GF-D8 (cell line): ENCODE data around the gene IFNGR1.

Experiments used
- DNase-seq: peaks from one replicate; lab custom pipeline; 2025; lab: John Stamatoyannopoulos, UW

Gene IFNGR1

GRCh38 chr6:137175868-137176245 lies 43.3 kb downstream of the IFNGR1 start:
- no peak for DNase-seq

- DNase-seq: no peak
Observed at GRCh38 chr6:137175157-137175867, 43.9 kb downstream of the IFNGR1 start.

DNA sequence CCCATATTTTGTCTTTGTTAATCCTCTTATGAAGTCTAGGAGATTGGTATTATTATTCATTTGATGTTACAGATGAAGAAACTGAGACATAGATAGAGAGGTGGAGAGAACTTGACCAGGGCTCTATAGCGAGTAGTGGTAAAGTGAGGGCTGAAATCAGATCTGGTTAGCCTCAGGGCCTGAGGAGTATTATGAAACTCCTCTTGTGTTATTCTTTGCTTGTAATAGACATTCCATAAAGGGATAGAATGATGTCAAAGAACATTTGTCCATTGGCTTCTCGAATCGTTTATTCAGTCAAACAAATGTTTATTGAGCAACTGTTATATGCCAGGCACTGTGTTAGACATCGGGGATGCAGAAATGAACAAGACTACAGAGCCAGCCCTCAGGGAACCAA lies 45.7 kb downstream of the IFNGR1 start, which contains the start of gene IL22RA2:
IL22RA2 (minus strand) TSS at position 144 of the 400 bp plus-strand sequence. CDS start 11,895 bp downstream, outside the sequence.
- no peak for DNase-seq

- DNase-seq: no peak
Observed at GRCh38 chr6:137172734-137173431, 46.3 kb downstream of the IFNGR1 start.

- DNase-seq: no peak
Observed at GRCh38 chr6:137171824-137172733, 47.1 kb downstream of the IFNGR1 start.

- DNase-seq: no peak
Observed at GRCh38 chr6:137171053-137171374, 48.2 kb downstream of the IFNGR1 start.

GRCh38 chr6:137170266-137171052 lies 48.7 kb downstream of the IFNGR1 start:
- DNase-seq: no peak

- DNase-seq: no peak
Observed at GRCh38 chr6:137167702-137168377, 51.3 kb downstream of the IFNGR1 start.

GRCh38 chr6:137166247-137167098 lies 52.7 kb downstream of the IFNGR1 start:
- DNase-seq: peak; percentile 55

DNA sequence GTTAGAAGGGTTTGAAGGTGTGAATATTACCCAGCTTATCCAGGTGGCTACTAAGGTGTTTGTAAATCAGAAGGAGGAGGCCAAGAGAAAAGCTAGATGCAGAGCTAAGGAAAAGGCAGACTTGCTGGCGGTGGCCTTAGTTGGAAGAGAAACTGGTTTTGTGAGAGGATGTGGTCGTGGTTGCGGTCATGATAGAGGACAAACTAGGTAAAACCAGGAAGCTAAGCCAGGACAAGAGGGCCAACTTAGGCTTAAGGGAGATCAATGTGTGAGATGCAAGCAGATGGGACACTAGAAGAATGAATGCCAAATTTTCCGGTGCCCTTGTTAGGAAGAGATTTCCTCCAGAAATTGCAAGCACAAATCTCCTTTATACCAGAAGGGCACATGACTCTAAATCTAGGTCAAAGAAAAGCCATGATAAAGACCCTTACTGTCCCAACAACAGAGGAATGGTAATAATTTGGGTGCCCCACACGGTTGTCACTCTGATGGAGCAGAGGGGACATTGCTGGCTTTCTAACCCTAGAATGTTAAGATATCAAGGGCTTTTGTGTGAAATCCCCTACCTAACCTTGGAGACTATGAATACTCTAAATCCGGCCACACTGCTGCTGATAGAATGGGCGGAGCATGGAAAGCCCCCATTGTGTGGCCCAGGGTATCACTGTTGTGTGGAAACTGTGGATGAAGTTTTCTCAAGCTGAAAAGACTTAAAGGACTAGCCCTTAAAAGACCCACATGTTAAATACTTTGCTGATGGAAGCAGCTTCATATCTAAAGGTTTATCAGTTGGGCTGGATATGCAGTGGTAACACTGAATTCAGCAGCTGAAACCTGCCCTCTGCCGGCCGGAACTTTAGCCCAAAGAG lies 53.6 kb downstream of the IFNGR1 start:
- DNase-seq: peak; percentile 37

- no peak for DNase-seq
Observed at GRCh38 chr6:137163732-137164318, 55.4 kb downstream of the IFNGR1 start.

GRCh38 chr6:137162692-137163306 lies 56.4 kb downstream of the IFNGR1 start:
- no peak for DNase-seq

DNA sequence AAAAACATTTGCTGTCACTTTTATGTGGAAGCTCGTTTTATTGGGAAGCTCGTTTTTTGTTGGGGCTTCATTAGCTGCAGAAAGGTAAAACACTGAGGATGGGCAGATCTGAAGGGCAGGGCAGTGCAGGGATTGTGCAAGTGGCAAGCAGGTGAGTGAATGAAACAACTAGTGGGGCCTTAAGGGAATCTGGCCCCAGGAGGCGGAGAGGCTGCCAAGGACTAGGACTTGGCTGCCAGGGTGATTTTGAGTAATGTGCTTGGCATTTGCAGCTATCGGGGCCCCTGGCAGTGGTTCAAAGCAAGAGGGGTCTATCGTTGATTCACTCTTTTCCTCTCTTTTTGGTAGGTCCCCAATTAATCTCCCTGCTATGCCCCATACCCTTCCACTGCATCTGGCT lies 57.2 kb downstream of the IFNGR1 start:
- no peak for DNase-seq

DNA sequence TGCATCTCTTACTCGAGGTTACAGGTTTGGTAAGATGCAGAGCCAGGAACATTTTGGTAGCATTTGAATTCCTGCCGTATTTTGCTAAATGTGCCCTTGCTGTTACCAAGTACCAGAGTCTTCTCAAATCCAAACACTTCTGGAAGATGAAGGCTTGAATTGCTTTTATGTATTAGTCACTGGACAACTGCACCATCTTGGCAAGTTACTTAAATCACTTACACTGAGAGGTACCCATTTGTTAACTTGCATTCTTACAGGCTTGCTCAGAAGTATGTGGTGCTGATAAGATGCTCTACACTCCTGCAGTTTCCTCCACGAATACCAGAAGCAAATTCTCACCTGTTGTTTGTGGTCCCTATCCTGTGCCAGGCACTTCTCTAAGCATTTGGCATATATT lies 58.4 kb downstream of the IFNGR1 start:
- DNase-seq: no peak

DNA sequence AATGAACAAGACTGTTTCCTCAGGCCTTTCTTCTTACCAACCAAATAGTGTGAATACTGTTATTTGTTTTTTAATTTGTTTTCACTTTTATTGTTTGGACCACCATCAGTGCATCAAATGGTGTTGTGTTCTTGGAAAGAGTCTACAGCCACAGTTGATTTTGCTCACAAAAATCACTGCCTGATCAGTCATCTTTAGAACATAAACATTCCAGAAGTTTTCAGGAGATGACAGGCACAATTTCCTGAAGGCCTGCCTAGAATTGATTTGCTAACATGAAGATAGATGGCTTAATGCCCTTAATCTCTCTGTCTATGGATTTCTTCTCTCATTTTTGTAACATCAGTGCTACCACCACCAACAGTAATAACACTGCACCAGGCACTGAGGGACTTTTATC lies 59.3 kb downstream of the IFNGR1 start:
- DNase-seq: no peak

DNA sequence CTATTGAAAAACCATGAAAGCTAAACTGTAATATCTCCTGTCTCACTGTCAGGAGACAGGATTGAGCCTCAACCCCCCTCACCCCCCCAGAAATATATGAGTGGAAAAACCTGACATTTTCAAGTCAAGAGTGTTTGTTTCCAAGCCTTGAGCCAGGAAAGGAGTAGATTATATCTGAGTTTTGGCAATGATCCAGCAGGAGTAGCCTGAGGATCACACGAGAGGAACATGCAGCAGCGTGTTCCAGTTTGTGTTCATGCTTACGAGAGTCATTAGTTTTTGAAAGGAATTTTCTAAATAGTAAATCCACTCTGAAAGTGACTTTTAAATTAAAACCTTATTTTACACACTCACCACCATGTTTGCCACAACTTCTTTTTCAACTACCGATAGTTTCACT lies 61.6 kb downstream of the IFNGR1 start:
- no peak for DNase-seq

- DNase-seq: no peak
Observed at GRCh38 chr6:137156650-137157049, 62.5 kb downstream of the IFNGR1 start.

DNA sequence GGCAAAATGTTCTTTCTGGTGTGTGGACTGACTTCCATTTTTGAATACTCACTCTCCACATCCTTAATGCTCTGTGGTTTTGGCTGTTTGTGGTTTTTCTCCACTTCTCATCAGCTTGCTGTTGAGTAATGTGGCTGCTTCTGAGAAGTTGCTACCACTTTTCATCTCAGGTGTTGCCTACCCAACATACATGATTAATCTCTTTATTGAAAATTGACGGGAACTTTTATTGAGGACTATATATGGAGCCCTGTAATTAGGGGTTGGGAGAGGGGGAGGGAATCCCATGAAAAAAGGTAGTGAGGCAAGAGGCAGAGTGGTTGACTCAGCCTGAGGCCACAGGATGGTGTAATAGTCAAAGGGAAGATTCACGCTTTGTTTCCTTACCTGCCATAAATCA lies 63.4 kb downstream of the IFNGR1 start:
- DNase-seq: peak; percentile 80

DNA sequence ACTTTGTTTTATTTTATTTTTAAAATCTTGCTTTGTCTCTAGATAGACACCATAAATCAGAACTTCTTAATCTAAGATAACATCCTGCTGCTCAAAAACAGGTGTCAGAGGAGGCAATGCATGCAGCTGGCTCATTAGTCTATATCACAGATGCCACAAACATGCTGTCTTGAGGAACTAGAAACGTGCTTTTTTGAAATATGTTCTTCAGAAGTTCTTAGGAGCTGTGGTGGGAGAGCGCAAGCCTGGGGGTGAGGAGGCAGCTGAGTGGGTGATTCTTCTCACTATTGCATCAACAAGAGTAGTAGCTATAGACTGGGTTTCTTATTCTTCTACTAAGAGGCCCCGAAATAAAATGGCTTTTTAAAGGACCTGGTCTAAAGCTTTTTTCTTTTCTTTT lies 69.1 kb downstream of the IFNGR1 start:
- no peak for DNase-seq
